NCI-H510A (cell line): ENCODE results near the gene TMEM132D.
"Not testable (repeated sequence)": the region's sequence is repeated elsewhere in the genome, so short reads cannot be mapped to it uniquely, and the experiment has no call there.

ENCODE experiments used
- DNase-seq: peaks from one replicate; lab custom pipeline; 2025; lab: John Stamatoyannopoulos, UW

The TMEM132D gene

GRCh38 chr12:129903956-129904829 is at the start of gene TMEM132D:
TSS of gene TMEM132D (minus strand) at chr12:129904025.
- peak; percentile 36 for DNase-seq

GRCh38 chr12:129949651-129950050 is 45.8 kb upstream of the TMEM132D start:
- DNase-seq: no peak

- DNase-seq: no peak
Observed at GRCh38 chr12:129941618-129942017, 37.8 kb upstream of the TMEM132D start.

- DNase-seq: no peak
Observed at GRCh38 chr12:129938089-129938488, 34.3 kb upstream of the TMEM132D start.

GRCh38 chr12:129937426-129937825 is 33.6 kb upstream of the TMEM132D start:
- no peak for DNase-seq

GRCh38 chr12:129928643-129929042 is 24.8 kb upstream of the TMEM132D start:
- no peak for DNase-seq

GRCh38 chr12:129927316-129927900 is 23.6 kb upstream of the TMEM132D start:
- DNase-seq: no peak

- DNase-seq: peak; percentile 68
Observed at GRCh38 chr12:129911428-129912049, 7.7 kb upstream of the TMEM132D start.

GRCh38 chr12:129909051-129910020 is 5.5 kb upstream of the TMEM132D start:
- DNase-seq: no peak

- peak; percentile 23 for DNase-seq
Observed at GRCh38 chr12:129903092-129903945, 506 bp downstream of the TMEM132D start.

GRCh38 chr12:129902371-129903091 is 1.3 kb downstream of the TMEM132D start:
- DNase-seq: no peak

- no peak for DNase-seq
Observed at GRCh38 chr12:129901254-129901653, 2.6 kb downstream of the TMEM132D start.

- no peak for DNase-seq
Observed at GRCh38 chr12:129900306-129900705, 3.5 kb downstream of the TMEM132D start.

- DNase-seq: not testable (repeated sequence)
Observed at GRCh38 chr12:129899045-129899444, 4.8 kb downstream of the TMEM132D start.

- DNase-seq: no peak
Observed at GRCh38 chr12:129893691-129894090, 10.1 kb downstream of the TMEM132D start.

- peak; percentile 95 for DNase-seq
Observed at GRCh38 chr12:129887101-129887500, 16.7 kb downstream of the TMEM132D start.

GRCh38 chr12:129886541-129886940 is 17.3 kb downstream of the TMEM132D start:
- DNase-seq: no peak

- DNase-seq: no peak
Observed at GRCh38 chr12:129885287-129885686, 18.5 kb downstream of the TMEM132D start.

- peak; percentile 36 for DNase-seq
Observed at GRCh38 chr12:129877411-129877810, 26.4 kb downstream of the TMEM132D start.

GRCh38 chr12:129873833-129874208 is 30.0 kb downstream of the TMEM132D start:
- no peak for DNase-seq
